GM23338 (cell line): ENCODE results near the gene ERP44. TPM values are rescaled to one million over a fixed set of nuclear protein-coding genes. Genes with fewer than 3 reads are reported as not detected.

Experiments used
- ATAC-seq: fragments of 200-7000 bp; cut with Tn5 transposase; 3 replicates; pipeline ENCODE4 v1.9.1; 2020
- DNase-seq: peaks from one replicate; pipeline ENCODE4 v3.0.0-alpha.2; 2015; ENCODE audit warnings: low spot score
- H2AFZ ChIP-seq: fragments of 200-600 bp; sonication (generic); 2 replicates; pipeline ENCODE4 v1.8.0; 2016; ENCODE audit warnings: antibody characterized with exemption, mild to moderate bottlenecking, moderate library complexity
- H3F3A ChIP-seq: fragments of 200-600 bp; sonication (generic); replicated peaks from 2 replicates; pipeline ENCODE4 v1.8.0; 2017; ENCODE audit warnings: antibody characterized with exemption, mixed run types, low read depth
- H3K27ac ChIP-seq: fragments of 200-600 bp; sonication (generic); 2 replicates; pipeline ENCODE4 v1.6.1; 2016; ENCODE audit warnings: low read depth
- H3K27me3 ChIP-seq: fragments of 200-600 bp; sonication (generic); 2 replicates; pipeline ENCODE4 v1.8.0; 2016; ENCODE audit warnings: mild to moderate bottlenecking, mixed run types, moderate library complexity; ENCODE audit not compliant: insufficient read depth
- H3K36me3 ChIP-seq: fragments of 200-600 bp; sonication (generic); 2 replicates; pipeline ENCODE4 v1.8.0; 2016; ENCODE audit warnings: mild to moderate bottlenecking; ENCODE audit not compliant: insufficient read depth
- H3K4me1 ChIP-seq: fragments of 200-600 bp; sonication (generic); 2 replicates; pipeline ENCODE4 v1.8.0; 2016; ENCODE audit warnings: mild to moderate bottlenecking, moderate library complexity; ENCODE audit not compliant: insufficient read depth
- H3K4me2 ChIP-seq: fragments of 200-600 bp; sonication (generic); 2 replicates; pipeline ENCODE4 v1.7.1; 2017; ENCODE audit warnings: mixed run types
- H3K4me3 ChIP-seq: fragments of 200-600 bp; sonication (generic); 2 replicates; pipeline ENCODE4 v1.6.1; 2016; ENCODE audit warnings: mixed run types
- H3K79me2 ChIP-seq: fragments of 200-600 bp; sonication (generic); replicated peaks from 2 replicates; pipeline ENCODE4 v1.8.0; 2017; ENCODE audit warnings: mild to moderate bottlenecking; ENCODE audit not compliant: insufficient read depth
- H3K9me2 ChIP-seq: fragments of 200-600 bp; sonication (generic); 2 replicates; pipeline ENCODE4 v1.8.0; 2017; ENCODE audit not compliant: insufficient read depth
- H4K20me1 ChIP-seq: fragments of 200-600 bp; sonication (generic); replicated peaks from 2 replicates; pipeline ENCODE4 v1.8.0; 2017; ENCODE audit warnings: mild to moderate bottlenecking; ENCODE audit not compliant: insufficient read depth
- H3K27ac Mint-ChIP-seq: 2 replicates; pipeline ENCODE4 v1.8.0; 2020; ENCODE audit warnings: inconsistent platforms, mild to moderate bottlenecking, moderate library complexity, mixed read lengths
- H3K27me3 Mint-ChIP-seq: 3 replicates; pipeline ENCODE4 v1.8.0; 2022; ENCODE audit warnings: low read depth, mild to moderate bottlenecking, moderate library complexity, mixed read lengths, inconsistent platforms; ENCODE audit not compliant: insufficient read depth, poor library complexity
- H3K36me3 Mint-ChIP-seq: 3 replicates; pipeline ENCODE4 v1.8.0; 2021; ENCODE audit warnings: low read depth, mild to moderate bottlenecking, inconsistent platforms, moderate library complexity, mixed read lengths
- H3K4me1 Mint-ChIP-seq: 3 replicates; pipeline ENCODE4 v1.8.0; 2020; ENCODE audit warnings: mild to moderate bottlenecking, inconsistent platforms, mixed read lengths
- H3K4me3 Mint-ChIP-seq: 3 replicates; pipeline ENCODE4 v1.8.0; 2021; ENCODE audit warnings: moderate library complexity, mild to moderate bottlenecking, inconsistent platforms, mixed read lengths
- H3K9me3 Mint-ChIP-seq: 3 replicates; pipeline ENCODE4 v1.8.0; 2020; ENCODE audit warnings: moderate library complexity, mild to moderate bottlenecking, inconsistent platforms, mixed read lengths
- CREB1 ChIP-seq: fragments of 250-450 bp; sonication (Bioruptor Pico); IDR thresholded peaks from 2 replicates; pipeline ENCODE4 v1.5.0; 2020; ENCODE audit warnings: low read depth, mild to moderate bottlenecking, moderate library complexity
- CTCF ChIP-seq, 2 experiments: fragments of 200-600 bp in 1 of 2; sonication (generic) in 1 of 2; conservative IDR thresholded peaks; 2 replicates each; pipeline versions ENCODE4 v1.5.1 to v1.6.1; 2016 to 2017; ENCODE audit warnings: antibody characterized with exemption in 2 of 2, low read depth in 2 of 2, mild to moderate bottlenecking in 2 of 2, moderate library complexity in 1 of 2
- ETS1 ChIP-seq: IDR thresholded peaks from 2 replicates; pipeline ENCODE4 v1.6.1; 2016; ENCODE audit warnings: antibody characterized with exemption
- EZH2 ChIP-seq: fragments of 200-600 bp; sonication (generic); IDR thresholded peaks from one replicate; pipeline ENCODE4 v1.8.0; 2017; ENCODE audit warnings: antibody characterized with exemption, mild to moderate bottlenecking, low read depth; ENCODE audit not compliant: unreplicated experiment
- EZH2phosphoT487 ChIP-seq: fragments of 200-600 bp; sonication (generic); IDR thresholded peaks from one replicate; pipeline ENCODE4 v1.8.1; 2018; ENCODE audit warnings: antibody characterized with exemption; ENCODE audit not compliant: unreplicated experiment
- JUNB ChIP-seq: IDR thresholded peaks from one replicate; pipeline ENCODE4 v1.6.1; 2016; ENCODE audit warnings: antibody characterized with exemption; ENCODE audit not compliant: unreplicated experiment
- NANOG ChIP-seq: IDR thresholded peaks from 2 replicates; pipeline ENCODE4 v1.6.1; 2016; ENCODE audit warnings: antibody characterized with exemption, borderline replicate concordance
- POLR2AphosphoS5 ChIP-seq: IDR thresholded peaks from 2 replicates; pipeline ENCODE4 v1.6.1; 2016; ENCODE audit warnings: antibody characterized with exemption, low read depth
- REST ChIP-seq: IDR thresholded peaks from one replicate; pipeline ENCODE4 v1.6.1; 2018; ENCODE audit warnings: antibody characterized with exemption; ENCODE audit not compliant: unreplicated experiment
- STAT1 ChIP-seq: IDR thresholded peaks from one replicate; pipeline ENCODE4 v1.6.1; 2016; ENCODE audit warnings: antibody characterized with exemption; ENCODE audit not compliant: unreplicated experiment
- ZNF114 ChIP-seq: fragments of 250-450 bp; sonication (Bioruptor Pico); IDR thresholded peaks from 2 replicates; pipeline ENCODE4 v1.5.0; 2020; ENCODE audit warnings: mild to moderate bottlenecking, moderate library complexity
- ZNF331 ChIP-seq: fragments of 250-450 bp; sonication (Bioruptor Pico); IDR thresholded peaks from 2 replicates; pipeline ENCODE4 v1.5.0; 2020; ENCODE audit warnings: low read depth, mild to moderate bottlenecking, moderate library complexity
- ZNF462 ChIP-seq: fragments of 250-450 bp; sonication (Bioruptor Pico); IDR thresholded peaks from 2 replicates; pipeline ENCODE4 v1.5.0; 2020; ENCODE audit warnings: mild to moderate bottlenecking, moderate library complexity
- polyA plus RNA-seq: library from polyadenylated mRNA; unstranded; fragments of >200 nt; fragmentation: Nextera tagmentation; extraction: Ambion mirVana; gene quantifications from 2 replicates; pipeline ENCODE4 v1.2.1, GENCODE V29; 2016
- total RNA-seq: library from RNA; depleted of rRNA; stranded (reverse); fragments of >200 nt; shearing (Covaris generic); gene quantifications from 2 replicates; pipeline ENCODE4 v1.2.3, GENCODE V29; 2014

Gene ERP44
- total and polyA plus RNA-seq, 2 experiments from 2014 or later, result 13.0 to 24.1 TPM

GRCh38 chr9:100058699-100059579 lies 39.9 kb downstream of the ERP44 start:
- no peaks in the 10 kb centered on the region; the same call in 1 of the 2 replicates for H4K20me1 ChIP-seq
- H3K9me2 ChIP-seq, result no peaks in the 10 kb centered on the region
- H2AFZ ChIP-seq, result no peak overlapping the region
- H3K79me2 ChIP-seq, result peaks cover 9% of the 10 kb centered on the region
- H3K27ac Mint-ChIP-seq, result no peak overlapping the region
- peaks cover 8% of the 10 kb centered on the region for H3K4me1 Mint-ChIP-seq
- no peak overlapping the region for H3K4me3 Mint-ChIP-seq
- H3K9me3 Mint-ChIP-seq, result no peaks in the 10 kb centered on the region
- no peak overlapping the region for H3K27ac ChIP-seq
- H3F3A ChIP-seq, result no peaks in the 10 kb centered on the region
- no peaks in the 10 kb centered on the region for H3K36me3 ChIP-seq
- H3K4me2 ChIP-seq, result no peak overlapping the region
- TF ChIP-seq ZNF462 (CRISPR knock-in tag) (no peak), CREB1 (no peak), POLR2AphosphoS5 (no peak), STAT1 (no peak), JUNB (no peak), NANOG (no peak), EZH2 (no peak), REST (no peak), ZNF114 (CRISPR knock-in tag) (no peak), CTCF (conservative IDR thresholded peaks at IDR 0.05; ENCODE audit: low read depth in 2 of 2) (no peak), ZNF331 (CRISPR knock-in tag) (no peak), ETS1 (no peak), EZH2phosphoT487 (no peak)
- H3K4me3 ChIP-seq, result no peak overlapping the region
- no peaks in the 10 kb centered on the region for H3K27me3 Mint-ChIP-seq
- H3K36me3 Mint-ChIP-seq, result no peaks in the 10 kb centered on the region
- ATAC-seq, result no peak
- H3K27me3 ChIP-seq, result no peaks in the 10 kb centered on the region
- no peak for DNase-seq
- peaks cover 7% of the 10 kb centered on the region for H3K4me1 ChIP-seq
